ENCODE data around the gene GABRR3. TPM values are rescaled to one million over a fixed set of nuclear protein-coding genes. Genes with fewer than 3 reads are reported as not detected.

Gene GABRR3
- total RNA-seq, 1 donor from 2014 or later: 0.05 TPM

DNA sequence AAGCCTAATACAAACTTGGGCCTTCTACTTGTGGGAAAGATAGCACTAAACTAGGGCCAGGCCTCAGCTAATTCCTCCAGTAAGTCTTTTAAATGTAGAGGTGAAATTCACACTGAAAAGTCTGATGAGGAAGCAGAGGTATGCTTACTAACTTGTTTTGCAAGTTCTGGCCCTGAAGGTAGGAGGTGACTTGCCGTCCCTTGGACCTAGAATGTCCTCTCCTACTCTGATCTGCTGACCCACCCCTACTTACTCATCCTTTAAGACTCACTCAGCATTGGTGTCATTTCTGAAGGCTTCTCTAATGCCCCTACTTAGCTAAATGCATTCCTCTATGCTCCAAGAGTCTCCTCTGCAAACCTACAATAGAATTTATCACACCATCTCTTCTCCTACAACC, 82.2 kb downstream of the GABRR3 start:
- intact Hi-C loops (cut with micrococcal nuclease): no loop called here
- H3K4me3 Mint-ChIP-seq: no peak overlapping the region

DNA sequence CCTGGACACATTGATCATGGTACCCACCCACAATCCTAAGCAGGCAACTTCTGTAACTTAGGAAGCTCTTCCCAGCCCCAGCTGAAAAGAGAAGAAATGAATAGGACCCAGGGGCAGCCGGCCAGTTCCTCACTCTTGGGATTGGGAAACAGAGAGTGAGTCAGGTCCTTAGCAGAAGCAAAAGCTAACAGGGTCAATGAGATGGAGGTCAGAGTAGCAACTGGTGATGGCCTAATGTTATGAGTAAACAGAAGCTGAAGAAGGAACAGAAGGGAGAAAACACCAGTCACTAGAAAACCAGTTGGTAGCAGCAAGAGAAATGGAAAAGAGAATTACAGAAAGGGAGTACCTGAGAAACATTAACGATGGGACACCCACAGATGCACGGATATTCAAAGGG, 82.8 kb downstream of the GABRR3 start:
- Mint-ChIP-seq H3K36me3 (ENCODE audit: low read depth) (peaks cover 77% of the 10 kb centered on the region), H3K27ac (peak overlapping the region; percentile 5), H3K9me3 (no peaks in the 10 kb centered on the region), H3K27me3 (no peaks in the 10 kb centered on the region), H3K4me1 (peaks cover 15% of the 10 kb centered on the region), H3K4me3 (no peak overlapping the region)
- DNase-seq: no peak
- intact Hi-C loops (cut with micrococcal nuclease): no loop called here

More for the DNA sequence above, 82.2 kb downstream of the GABRR3 start:
- Mint-ChIP-seq H3K27ac (no peak overlapping the region), H3K36me3 (ENCODE audit: low read depth) (peaks cover 76% of the 10 kb centered on the region), H3K27me3 (no peaks in the 10 kb centered on the region), H3K4me1 (peaks cover 15% of the 10 kb centered on the region), H3K9me3 (no peaks in the 10 kb centered on the region)
- no peak for DNase-seq

DNA sequence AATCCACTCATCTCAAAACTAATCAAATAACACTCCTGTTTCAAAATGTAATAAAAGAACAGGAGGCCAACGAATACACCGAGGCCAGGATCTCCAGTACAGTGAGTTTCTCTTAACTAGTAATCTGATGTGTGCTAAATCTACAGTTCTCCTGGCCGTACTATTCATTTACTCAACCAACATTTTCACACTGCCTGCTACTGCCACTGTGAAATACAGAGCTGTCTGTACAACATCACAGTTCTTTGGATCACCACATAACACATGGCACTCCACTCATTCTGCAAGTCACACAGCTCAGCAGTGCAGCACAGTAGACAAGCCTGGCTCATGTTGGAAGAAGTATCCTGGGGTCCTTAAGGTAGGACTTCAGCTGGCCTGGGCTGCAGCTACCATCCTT, 84.8 kb downstream of the GABRR3 start:
- H3K4me3 Mint-ChIP-seq: no peak overlapping the region
- H3K27me3 Mint-ChIP-seq: no peaks in the 10 kb centered on the region
- peaks cover 16% of the 10 kb centered on the region for H3K4me1 Mint-ChIP-seq
- peak overlapping the region; percentile 12 for H3K27ac Mint-ChIP-seq
- peaks cover 82% of the 10 kb centered on the region for H3K36me3 Mint-ChIP-seq (ENCODE audit: low read depth)
- H3K9me3 Mint-ChIP-seq: no peaks in the 10 kb centered on the region
- DNase-seq: no peak
- intact Hi-C loops (cut with micrococcal nuclease): no loop called here

DNA sequence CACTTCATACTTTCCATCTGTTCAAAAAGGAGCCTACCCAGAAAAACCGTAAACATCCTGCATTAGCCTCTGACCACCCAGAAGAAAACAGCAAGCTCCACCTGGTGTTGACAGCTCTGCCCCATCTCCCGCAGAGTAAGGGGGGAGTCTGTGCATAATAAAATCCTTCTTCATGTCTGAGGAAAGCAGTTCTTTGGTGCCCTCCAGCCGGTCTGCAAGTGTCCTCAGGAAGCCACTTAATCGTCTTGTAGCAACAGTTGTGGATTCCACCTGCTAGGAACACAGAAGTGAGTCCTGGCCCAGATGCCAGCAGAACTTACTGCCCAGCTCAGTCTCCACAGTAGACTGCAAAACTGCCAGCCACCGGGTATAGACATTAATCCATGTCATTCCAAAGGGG, 85.4 kb downstream of the GABRR3 start:
- peaks cover 13% of the 10 kb centered on the region for H3K4me1 Mint-ChIP-seq
- H3K36me3 Mint-ChIP-seq (ENCODE audit: low read depth): peaks cover 78% of the 10 kb centered on the region
- H3K4me3 Mint-ChIP-seq: no peak overlapping the region
- intact Hi-C loops (cut with micrococcal nuclease): no loop called here
- H3K27me3 Mint-ChIP-seq: no peaks in the 10 kb centered on the region
- no peak for DNase-seq
- H3K27ac Mint-ChIP-seq: no peak overlapping the region
- no peaks in the 10 kb centered on the region for H3K9me3 Mint-ChIP-seq

DNA sequence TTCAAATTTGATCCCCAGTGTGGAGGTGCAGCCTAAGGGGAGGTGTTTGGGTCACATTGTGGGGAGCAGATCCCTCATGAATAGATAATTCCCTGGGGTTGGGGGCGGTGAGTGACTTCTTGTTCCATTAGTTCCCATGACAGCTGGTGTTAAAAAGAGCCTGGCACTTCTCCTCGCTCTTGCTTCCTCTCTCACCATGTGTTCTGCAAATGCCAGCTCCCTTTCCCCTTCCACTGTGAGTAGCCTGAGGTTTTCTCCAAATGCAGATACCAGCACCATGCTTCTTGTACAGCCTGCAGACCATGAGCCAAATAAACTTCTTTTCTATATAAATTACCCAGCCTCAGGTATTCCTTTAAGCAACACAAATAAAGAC, 86.0 kb downstream of the GABRR3 start:
- intact Hi-C loops (cut with micrococcal nuclease): no loop called here
- H3K27me3 Mint-ChIP-seq: no peaks in the 10 kb centered on the region
- H3K4me1 Mint-ChIP-seq: peaks cover 13% of the 10 kb centered on the region
- H3K36me3 Mint-ChIP-seq (ENCODE audit: low read depth): peaks cover 73% of the 10 kb centered on the region
- H3K9me3 Mint-ChIP-seq: no peaks in the 10 kb centered on the region
- no peak for DNase-seq
- H3K27ac Mint-ChIP-seq: no peak overlapping the region
- no peak overlapping the region for H3K4me3 Mint-ChIP-seq

DNA sequence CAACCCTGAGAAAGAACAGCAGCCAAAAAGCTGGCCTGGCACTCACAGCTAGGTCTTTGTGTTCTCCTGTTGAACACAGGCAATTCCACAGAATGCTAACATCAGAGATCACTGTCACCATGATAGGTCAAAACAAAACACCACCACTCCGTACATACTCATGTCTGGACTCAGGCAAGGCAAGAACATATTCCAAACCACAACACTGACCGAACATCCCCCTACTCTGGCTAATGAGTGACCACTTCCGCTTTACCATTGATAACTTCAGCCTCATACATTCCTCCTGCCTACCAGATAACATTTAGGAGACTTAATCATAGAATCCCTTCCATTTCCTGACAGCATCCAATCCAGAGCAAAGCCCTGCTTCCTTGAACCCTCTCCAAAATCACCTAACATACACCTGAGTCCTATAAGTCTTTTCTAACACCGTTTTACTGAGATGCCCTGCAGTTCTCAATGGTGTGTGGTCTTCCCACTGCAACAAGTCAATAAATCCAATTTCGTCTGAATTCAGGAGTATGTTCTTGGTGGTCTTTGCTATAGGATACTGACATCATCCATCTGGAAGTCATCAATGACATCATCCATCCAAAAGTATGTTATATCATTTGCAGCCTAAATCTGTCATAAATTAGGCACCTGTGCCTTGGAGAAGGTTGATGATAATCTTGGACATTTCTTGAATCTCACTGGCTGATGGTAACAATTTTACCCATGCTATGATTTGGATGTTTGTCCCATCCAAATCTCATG, 86.6 kb downstream of the GABRR3 start:
- Mint-ChIP-seq H3K4me1 (peaks cover 13% of the 10 kb centered on the region), H3K4me3 (no peak overlapping the region), H3K27ac (no peak overlapping the region), H3K9me3 (no peaks in the 10 kb centered on the region), H3K36me3 (ENCODE audit: low read depth) (peaks cover 76% of the 10 kb centered on the region), H3K27me3 (no peaks in the 10 kb centered on the region)
- intact Hi-C loops (cut with micrococcal nuclease): no loop called here
- DNase-seq: peak; percentile 45

DNA sequence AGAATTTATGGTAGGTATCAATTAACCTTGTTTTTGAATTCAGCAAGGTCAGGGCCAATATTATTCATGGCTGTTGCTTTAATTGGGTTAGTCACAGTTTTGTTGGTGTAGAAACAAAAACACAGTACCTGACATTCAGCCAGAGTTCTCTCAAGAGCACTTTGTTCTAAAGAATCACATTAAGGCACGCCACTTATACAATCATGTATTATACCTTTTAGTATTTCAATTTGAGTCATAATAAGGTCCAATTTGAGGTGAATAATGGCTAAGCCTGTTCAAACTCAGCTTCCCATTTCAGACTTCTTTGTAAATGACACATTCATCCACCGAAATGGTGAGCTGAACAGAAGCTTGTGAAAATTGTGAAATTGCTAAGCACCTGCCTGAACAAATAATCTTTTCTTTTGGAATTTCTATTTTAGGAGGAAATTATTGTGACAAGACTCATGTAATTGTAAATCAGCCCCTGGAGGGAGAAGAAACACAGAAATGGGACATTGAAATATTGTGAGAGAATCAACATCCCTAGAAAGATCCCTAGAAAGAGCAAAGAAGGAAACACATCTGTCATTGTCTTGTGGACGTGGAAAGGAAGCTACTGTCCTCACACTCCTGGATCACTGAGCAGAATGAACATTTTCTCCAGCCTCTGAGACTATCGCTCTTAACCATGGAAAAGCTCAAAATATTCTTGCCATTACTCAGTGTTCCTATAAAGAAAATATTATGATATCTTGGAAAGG, 92.1 kb downstream of the GABRR3 start:
- Mint-ChIP-seq H3K27me3 (no peaks in the 10 kb centered on the region), H3K9me3 (no peaks in the 10 kb centered on the region), H3K36me3 (ENCODE audit: low read depth) (peaks cover 63% of the 10 kb centered on the region), H3K4me3 (no peak overlapping the region), H3K27ac (peak overlapping the region; percentile 69), H3K4me1 (peaks cover 11% of the 10 kb centered on the region)
- DNase-seq: no peak
- intact Hi-C loops (cut with micrococcal nuclease): no loop called here

DNA sequence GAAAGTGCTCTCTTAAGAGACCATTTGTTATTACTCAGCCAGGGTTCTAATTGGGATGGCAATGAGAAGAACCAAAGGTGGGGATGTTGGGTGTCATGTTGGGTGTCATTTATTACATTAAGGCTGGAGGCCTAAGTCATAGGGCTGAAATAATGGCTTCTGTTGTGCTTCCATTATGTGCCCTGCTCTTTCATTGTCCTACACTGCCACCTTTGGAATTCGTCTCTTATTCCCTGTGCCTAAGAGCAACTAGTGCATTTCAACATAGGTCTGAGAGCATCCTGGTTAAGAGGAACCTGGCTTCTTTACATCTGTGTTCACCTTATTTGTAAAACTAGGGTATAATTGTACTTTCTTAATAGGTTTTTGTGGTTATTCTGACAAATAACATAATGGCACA, 95.1 kb downstream of the GABRR3 start:
- no peak overlapping the region for H3K4me3 Mint-ChIP-seq
- intact Hi-C loops (cut with micrococcal nuclease): no loop called here

DNA sequence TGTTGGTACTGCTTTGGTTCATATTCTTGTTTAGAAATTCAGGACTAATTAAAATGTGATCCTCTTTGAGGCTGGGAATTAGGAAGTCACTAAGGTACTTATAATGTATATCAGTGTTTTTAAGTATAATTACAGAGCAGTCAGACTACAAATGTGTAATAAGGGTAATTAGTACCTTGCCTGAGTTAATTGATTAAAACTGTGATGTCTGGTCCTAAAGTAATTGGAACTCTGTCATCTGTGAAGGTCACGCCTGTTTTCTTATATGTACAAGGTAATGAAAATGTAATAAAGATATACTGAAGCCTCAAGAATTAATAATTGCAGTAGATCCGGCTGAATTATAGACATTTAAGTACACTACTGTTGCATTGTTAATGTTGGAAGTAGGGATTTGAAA, 95.7 kb downstream of the GABRR3 start:
- peaks cover 67% of the 10 kb centered on the region for H3K36me3 Mint-ChIP-seq (ENCODE audit: low read depth)
- DNase-seq: no peak
- H3K9me3 Mint-ChIP-seq: no peaks in the 10 kb centered on the region
- no peak overlapping the region for H3K27ac Mint-ChIP-seq
- no peak overlapping the region for H3K4me3 Mint-ChIP-seq
- no peaks in the 10 kb centered on the region for H3K27me3 Mint-ChIP-seq
- intact Hi-C loops (cut with micrococcal nuclease): no loop called here
- H3K4me1 Mint-ChIP-seq: peaks cover 18% of the 10 kb centered on the region

More for the DNA sequence above, 95.1 kb downstream of the GABRR3 start:
- Mint-ChIP-seq H3K36me3 (ENCODE audit: low read depth) (peaks cover 67% of the 10 kb centered on the region), H3K27me3 (no peaks in the 10 kb centered on the region), H3K27ac (no peak overlapping the region), H3K4me1 (peaks cover 16% of the 10 kb centered on the region), H3K9me3 (no peaks in the 10 kb centered on the region)
- peak; percentile 57 for DNase-seq

DNA sequence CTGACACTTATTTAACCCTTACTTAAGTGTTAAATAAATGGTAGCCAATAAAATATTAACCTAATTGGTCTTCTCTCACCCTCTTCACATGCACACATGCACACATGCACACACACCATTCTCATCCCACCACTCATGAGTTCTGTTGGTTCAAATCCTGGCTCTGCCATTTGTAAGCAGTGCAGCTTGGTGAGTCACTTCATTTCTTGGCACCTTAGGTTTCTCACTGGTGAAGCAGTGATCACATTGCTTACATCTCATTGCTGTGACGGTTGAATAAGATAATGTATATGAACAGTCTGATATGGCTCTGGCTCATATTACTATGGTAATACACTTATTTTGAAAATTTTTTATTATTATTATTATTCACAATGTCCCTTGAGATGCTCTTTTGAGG, 96.7 kb downstream of the GABRR3 start:
- intact Hi-C loops (cut with micrococcal nuclease): no loop called here
- no peak overlapping the region for H3K27ac Mint-ChIP-seq
- H3K27me3 Mint-ChIP-seq: no peaks in the 10 kb centered on the region
- H3K4me3 Mint-ChIP-seq: no peak overlapping the region
- H3K36me3 Mint-ChIP-seq (ENCODE audit: low read depth): peaks cover 62% of the 10 kb centered on the region
- no peaks in the 10 kb centered on the region for H3K9me3 Mint-ChIP-seq
- peak; percentile 47 for DNase-seq
- H3K4me1 Mint-ChIP-seq: peaks cover 17% of the 10 kb centered on the region

DNA sequence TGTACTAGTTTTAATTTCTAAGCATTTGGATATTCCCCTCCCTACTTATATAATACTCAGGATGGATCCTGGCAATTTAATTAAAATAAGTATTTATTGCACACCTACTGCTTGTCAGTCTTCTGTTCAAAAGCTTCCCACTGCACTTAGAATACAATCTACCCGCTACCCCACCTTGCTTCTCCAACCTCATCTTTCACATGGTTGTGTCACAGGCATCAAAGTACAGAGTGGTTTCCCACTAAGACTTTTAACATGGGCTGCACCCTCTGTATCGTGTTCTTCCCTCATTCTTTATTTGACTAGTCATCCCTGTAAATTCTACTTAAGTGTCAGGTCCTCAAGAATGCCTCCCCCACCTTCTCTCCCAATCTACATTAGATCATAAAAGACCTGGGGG, 97.9 kb downstream of the GABRR3 start:
- no peak overlapping the region for H3K4me3 Mint-ChIP-seq
- H3K27ac Mint-ChIP-seq: no peak overlapping the region
- intact Hi-C loops (cut with micrococcal nuclease): no loop called here
- no peaks in the 10 kb centered on the region for H3K9me3 Mint-ChIP-seq
- peaks cover 64% of the 10 kb centered on the region for H3K36me3 Mint-ChIP-seq (ENCODE audit: low read depth)
- H3K27me3 Mint-ChIP-seq: no peaks in the 10 kb centered on the region
- peaks cover 12% of the 10 kb centered on the region for H3K4me1 Mint-ChIP-seq
- DNase-seq: no peak

DNA sequence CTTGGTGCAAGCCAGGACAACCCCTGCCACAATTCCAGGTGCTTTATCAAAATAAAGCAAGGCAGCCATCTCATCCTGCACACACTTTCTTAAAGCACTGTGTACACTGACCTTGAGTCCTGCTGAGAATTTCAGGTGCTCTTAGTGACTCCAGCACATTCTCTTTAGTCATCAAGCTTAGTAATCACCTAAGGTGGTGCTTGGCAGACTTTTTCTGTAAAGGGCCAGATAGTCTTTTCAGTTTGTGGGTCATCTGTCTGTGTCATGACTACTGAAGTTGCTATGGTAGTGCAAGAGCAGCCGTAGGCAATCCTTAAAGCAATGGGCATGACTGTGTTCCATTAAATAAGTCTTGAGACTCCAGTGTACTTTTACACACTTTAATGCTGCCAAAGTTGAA, 99.3 kb downstream of the GABRR3 start:
- Mint-ChIP-seq H3K27ac (peak overlapping the region; percentile 60), H3K36me3 (ENCODE audit: low read depth) (peaks cover 66% of the 10 kb centered on the region), H3K9me3 (peaks cover 6% of the 10 kb centered on the region), H3K27me3 (no peaks in the 10 kb centered on the region), H3K4me1 (peaks cover 12% of the 10 kb centered on the region), H3K4me3 (no peak overlapping the region)
- intact Hi-C loops (cut with micrococcal nuclease): loop anchor here (2.0 kb wide), 1 partner anchor 63 kb away; no protein-coding TSS in a partner anchor
- peak; percentile 53 for DNase-seq

All from activated CD4-positive, alpha-beta T cell treated with anti-CD3 and anti-CD28 coated beads, Interleukin-2, amount 10 ng/mL, durations not matched to agents 24 days and 14 days (primary cell).